ENCODE data around the gene HOXA6. TPM values are rescaled to one million over a fixed set of nuclear protein-coding genes. Genes with fewer than 3 reads are reported as not detected.

The HOXA6 gene
- total RNA-seq, 4 donors from 2014 or later = 0.66 to 0.92 TPM; not detected in 2

- DNase-seq (ENCODE audit: extremely low spot score) = no peak
Measured at GRCh38 chr7:27101171-27101956, 46.2 kb downstream of the HOXA6 start.

GRCh38 chr7:27100694-27101170 lies 46.8 kb downstream of the HOXA6 start:
- DNase-seq (ENCODE audit: extremely low spot score) = no peak
- H3K27ac ChIP-seq (replicated peaks in 1 of 4) = peak overlapping the region; percentile 96 to 100 (median 99)
- H3K27me3 ChIP-seq = peaks cover 0 to 11% (median 0%) of the 10 kb centered on the region in 4 donors
- H3K4me3 ChIP-seq = peak overlapping the region; percentile 66 to 96 (median 84)
- intact Hi-C loops (cut with DNase I) = no loop called here
- peak in 1 of 2 donors; percentile 5 for TF ChIP-seq POLR2AphosphoS5 (IDR thresholded peaks at IDR 0.05)
- TF ChIP-seq, protein P1, sequence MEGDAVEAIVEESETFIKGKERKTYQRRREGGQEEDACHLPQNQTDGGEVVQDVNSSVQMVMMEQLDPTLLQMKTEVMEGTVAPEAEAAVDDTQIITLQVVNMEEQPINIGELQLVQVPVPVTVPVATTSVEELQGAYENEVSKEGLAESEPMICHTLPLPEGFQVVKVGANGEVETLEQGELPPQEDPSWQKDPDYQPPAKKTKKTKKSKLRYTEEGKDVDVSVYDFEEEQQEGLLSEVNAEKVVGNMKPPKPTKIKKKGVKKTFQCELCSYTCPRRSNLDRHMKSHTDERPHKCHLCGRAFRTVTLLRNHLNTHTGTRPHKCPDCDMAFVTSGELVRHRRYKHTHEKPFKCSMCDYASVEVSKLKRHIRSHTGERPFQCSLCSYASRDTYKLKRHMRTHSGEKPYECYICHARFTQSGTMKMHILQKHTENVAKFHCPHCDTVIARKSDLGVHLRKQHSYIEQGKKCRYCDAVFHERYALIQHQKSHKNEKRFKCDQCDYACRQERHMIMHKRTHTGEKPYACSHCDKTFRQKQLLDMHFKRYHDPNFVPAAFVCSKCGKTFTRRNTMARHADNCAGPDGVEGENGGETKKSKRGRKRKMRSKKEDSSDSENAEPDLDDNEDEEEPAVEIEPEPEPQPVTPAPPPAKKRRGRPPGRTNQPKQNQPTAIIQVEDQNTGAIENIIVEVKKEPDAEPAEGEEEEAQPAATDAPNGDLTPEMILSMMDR (IDR thresholded peaks at IDR 0.05) = no peak
- H3K36me3 ChIP-seq = no peaks in the 10 kb centered on the region
- 34% methylated on average over 8 of the region's 8 CpGs for WGBS
- H3K9me3 ChIP-seq = no peaks in the 10 kb centered on the region
- peaks cover 26 to 70% (median 67%) of the 10 kb centered on the region in 4 donors for H3K4me1 ChIP-seq

More at GRCh38 chr7:27101171-27101956, 46.2 kb downstream of the HOXA6 start:
- no peaks in the 10 kb centered on the region for H3K36me3 ChIP-seq
- no peaks in the 10 kb centered on the region for H3K9me3 ChIP-seq
- 14% methylated on average over 25 of the region's 25 CpGs for WGBS
- intact Hi-C loops (cut with DNase I) = no loop called here
- H3K27ac ChIP-seq (replicated peaks in 1 of 4) = peak overlapping the region; percentile 96 to 100 (median 99)
- TF ChIP-seq POLR2A (IDR thresholded peaks at IDR 0.05; ENCODE audit: low read depth) = no peak
- peak in 1 of 2 donors; percentile 6 for TF ChIP-seq POLR2AphosphoS5 (IDR thresholded peaks at IDR 0.05)
- TF ChIP-seq EP300 (IDR thresholded peaks at IDR 0.05) = no peak
- TF ChIP-seq, protein P1 (IDR thresholded peaks at IDR 0.05) = no peak
- H3K27me3 ChIP-seq = peaks cover 0 to 4% (median 0%) of the 10 kb centered on the region in 4 donors
- H3K4me1 ChIP-seq = peaks cover 23 to 76% (median 71%) of the 10 kb centered on the region in 4 donors
- peak overlapping the region; percentile 66 to 96 (median 84) for H3K4me3 ChIP-seq

DNA sequence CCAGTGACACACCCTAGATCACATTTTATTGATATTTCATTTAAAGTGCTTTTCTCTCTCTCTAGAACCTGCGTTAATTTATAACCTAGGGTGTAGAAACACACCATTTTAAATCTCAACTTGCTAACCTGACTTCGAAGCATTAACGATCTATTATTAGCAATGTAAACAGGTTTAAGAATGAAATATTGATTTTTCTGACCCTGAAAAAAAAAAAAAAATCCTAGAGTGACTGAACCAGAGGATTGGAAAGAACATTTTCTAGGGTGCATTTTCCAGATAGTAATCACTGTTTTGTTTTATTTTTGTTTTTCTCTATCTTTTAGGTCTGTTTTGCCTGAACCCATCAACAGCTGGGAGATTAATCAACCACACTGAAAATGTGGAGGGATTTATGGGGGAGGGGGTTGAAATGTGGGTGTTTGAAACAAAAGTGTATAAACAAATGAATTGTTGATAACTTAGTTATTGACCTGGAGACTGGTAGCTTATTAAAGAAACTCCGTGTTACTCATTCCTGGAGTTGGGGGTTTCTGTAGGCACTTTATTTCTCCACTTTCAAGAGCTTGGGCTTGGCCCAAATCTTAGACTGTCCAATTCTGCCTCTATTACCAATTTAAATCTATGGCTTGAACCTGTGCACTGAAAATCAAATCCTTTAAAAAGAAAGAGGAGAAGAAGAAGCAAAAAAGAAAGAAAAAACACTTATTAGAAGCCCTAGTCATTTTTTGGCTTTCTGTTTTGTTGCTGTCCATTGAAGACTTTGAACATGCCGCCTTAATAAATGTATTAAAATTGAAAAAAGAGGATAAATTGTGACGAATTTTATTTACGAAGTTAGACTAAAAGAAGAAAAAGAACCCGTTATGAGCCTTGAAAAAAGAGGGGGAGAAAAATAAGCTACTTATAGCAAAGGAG lies 47.9 kb downstream of the HOXA6 start:
- Histone ChIP-seq H3K4me1 (peaks cover 26 to 66% (median 65%) of the 10 kb centered on the region in 4 donors), H3K4me3 (peak overlapping the region; percentile 79 to 100 (median 96)), H3K27me3 (peaks cover 0 to 11% (median 0%) of the 10 kb centered on the region in 4 donors), H3K27ac (replicated peaks in 1 of 4) (peak overlapping the region; percentile 96 to 100 (median 99)), H3K36me3 (no peaks in the 10 kb centered on the region), H3K9me3 (no peaks in the 10 kb centered on the region)
- intact Hi-C loops (cut with DNase I) = loop anchor here (2.0 to 5.0 kb wide), 4 partner anchors 43 to 1242 kb away; partner anchors contain the start of genes CBX3, HNRNPA2B1 and HOXA5
- 47% methylated on average over 8 of the region's 8 CpGs for WGBS
- no peak for DNase-seq (ENCODE audit: extremely low spot score)
- TF ChIP-seq POLR2A (IDR thresholded peaks at IDR 0.05; ENCODE audit: low read depth) (no peak), EP300 (IDR thresholded peaks at IDR 0.05) (no peak), POLR2AphosphoS5 (IDR thresholded peaks at IDR 0.05) (no peak)
- TF ChIP-seq, protein P1 (IDR thresholded peaks at IDR 0.05) = no peak

GRCh38 chr7:27098578-27099451 lies 48.8 kb downstream of the HOXA6 start:
- H3K9me3 ChIP-seq = no peaks in the 10 kb centered on the region
- H3K4me1 ChIP-seq = peaks cover 26 to 61% (median 59%) of the 10 kb centered on the region in 4 donors
- H3K27me3 ChIP-seq = peaks cover 0 to 11% (median 0%) of the 10 kb centered on the region in 4 donors
- intact Hi-C loops (cut with DNase I) = loop anchor here (2.0 to 5.0 kb wide), 4 partner anchors 44 to 1242 kb away; partner anchors contain the start of genes CBX3, HNRNPA2B1 and HOXA5
- no peaks in the 10 kb centered on the region for H3K36me3 ChIP-seq
- no peak for TF ChIP-seq POLR2A (IDR thresholded peaks at IDR 0.05; ENCODE audit: low read depth)
- TF ChIP-seq EP300 (IDR thresholded peaks at IDR 0.05) = no peak
- peak in 1 of 2 donors; percentile 33 for TF ChIP-seq POLR2AphosphoS5 (IDR thresholded peaks at IDR 0.05)
- TF ChIP-seq, protein P1 (IDR thresholded peaks at IDR 0.05) = peak in 1 of 3 experiments; percentile 2
- H3K4me3 ChIP-seq = peak overlapping the region; percentile 79 to 100 (median 96)
- H3K27ac ChIP-seq (replicated peaks in 1 of 4) = peak overlapping the region; percentile 96 to 100 (median 99)
- no peak for DNase-seq (ENCODE audit: extremely low spot score)
- WGBS = 23% methylated on average over 38 of the region's 38 CpGs

All from esophagus muscularis mucosa (tissue), 4 donors.